ENCODE data around the gene REX1BD.

DNA sequence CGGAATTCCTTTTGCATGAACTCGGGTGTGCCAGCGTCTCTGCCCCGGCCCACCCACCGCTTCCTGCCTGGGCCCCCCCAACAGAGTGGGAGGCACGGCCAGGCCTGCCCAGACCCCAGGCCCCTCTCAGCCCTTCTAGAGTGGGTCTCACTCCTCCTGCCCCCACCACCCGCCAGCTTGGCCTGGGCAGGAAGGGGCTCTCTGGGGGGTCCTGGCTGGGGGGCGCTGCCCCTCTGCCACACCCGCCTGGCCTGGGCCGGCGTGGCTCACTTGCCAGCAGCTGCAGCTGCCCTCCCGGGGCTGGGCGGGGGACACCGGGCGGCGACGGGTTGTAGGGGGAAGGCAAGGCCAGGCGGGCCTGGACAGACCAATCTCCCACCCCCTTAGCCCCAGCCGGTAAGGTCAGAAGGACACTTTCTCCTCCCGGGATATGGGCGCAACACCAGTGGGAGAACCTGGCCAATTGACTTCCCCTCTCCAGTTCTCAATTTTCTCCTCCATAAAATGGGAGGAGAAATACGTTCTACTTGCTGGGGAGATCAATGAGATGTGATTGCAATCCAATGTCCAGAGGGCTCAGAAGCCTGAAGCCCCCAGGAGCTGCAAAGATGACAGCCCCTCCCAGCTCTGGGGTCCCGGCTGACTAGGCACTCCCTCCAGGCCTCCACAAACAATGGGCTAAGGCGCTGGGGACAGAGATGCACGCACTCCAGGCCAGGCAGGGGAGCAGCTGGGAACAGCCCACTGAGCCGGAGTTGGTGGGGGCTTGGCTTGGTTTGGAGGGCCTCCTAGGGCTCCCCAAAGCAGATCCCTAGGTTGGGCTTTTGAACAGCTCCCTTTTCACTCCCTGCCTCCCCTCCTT lies 15.6 kb downstream of the REX1BD start:
- TF ChIP-seq CTCF (IDR thresholded peaks at IDR 0.05) (no peak), POLR2A (IDR thresholded peaks at IDR 0.05) (no peak)

All from right lobe of liver (tissue), 4 donors.